Esophagus squamous epithelium (tissue), 5 donors: ENCODE data around the gene IL19. TPM values are rescaled to one million over a fixed set of nuclear protein-coding genes. Genes with fewer than 3 reads are reported as not detected.

Experiments
- DNase-seq: peaks from one replicate; lab custom pipeline; 2025; lab: John Stamatoyannopoulos, UW
- H3K27ac ChIP-seq, 4 donors: fragments of 200-600 bp; sonication (generic); one replicate each; pipeline ENCODE4 v1.5.1; 2016 to 2019; ENCODE audit warnings: mild to moderate bottlenecking in 1 of 4
- H3K27me3 ChIP-seq, 4 donors: fragments of 200-600 bp; sonication (generic); 1 replicate in 3 of 4; 2 replicates in 1 of 4; pipeline versions ENCODE4 v1.5.1 to v1.6.0; 2017 to 2021; ENCODE audit warnings: antibody characterized with exemption in 1 of 4
- H3K36me3 ChIP-seq, 3 donors: fragments of 200-600 bp; sonication (generic); one replicate each; pipeline ENCODE4 v1.5.1; 2016 to 2019
- H3K4me1 ChIP-seq, 3 donors: fragments of 200-600 bp; sonication (generic); one replicate each; pipeline ENCODE4 v1.5.1; 2017 to 2019
- H3K4me3 ChIP-seq, 4 donors: fragments of 200-600 bp; sonication (generic); 1 replicate in 3 of 4; 2 replicates in 1 of 4; pipeline ENCODE4 v1.5.1; 2016 to 2019; ENCODE audit warnings: mild to moderate bottlenecking in 2 of 4, moderate library complexity in 1 of 4
- H3K9me3 ChIP-seq, 3 donors: fragments of 200-600 bp; sonication (generic); one replicate each; pipeline ENCODE4 v1.5.1; 2016 to 2019
- POLR2A ChIP-seq, 4 donors: fragments of 450-650 bp; IDR thresholded peaks; one replicate each; pipeline ENCODE4 v1.6.1; 2017; ENCODE audit warnings: antibody characterized with exemption in 4 of 4, mild to moderate bottlenecking in 4 of 4, moderate library complexity in 3 of 4
- WGBS, 2 donors: methylation state at CpG; one replicate each; pipeline ENCODE4 v1.1.5; 2018; 5-methylcytosine and 5-hydroxymethylcytosine counted together
- intact Hi-C: fragments of 100-400 bp; cut with DNase I; formaldehyde crosslinking; loops from one replicate; pipeline ENCODE4 v1.15.0; 2022
- total RNA-seq, 4 donors: library from RNA; depleted of rRNA; stranded (reverse); fragments of >200 nt; gene quantifications; one replicate each; pipeline ENCODE4 v1.1.0, GENCODE V29; 2016
- TF ChIP-seq, protein P1 (sequence below), 6 experiments: fragments of 450-650 bp in 4 of 6; fragments of 200-600 bp in 2 of 6; sonication (generic) in 2 of 6; IDR thresholded peaks; one replicate each; pipeline ENCODE4 v1.5.1; 2016 to 2019; ENCODE audit warnings: antibody characterized with exemption in 6 of 6, mild to moderate bottlenecking in 4 of 6, moderate library complexity in 4 of 6
- donor health status: DM: yes; HTN: yes; CAD: no.

Gene IL19, protein sequence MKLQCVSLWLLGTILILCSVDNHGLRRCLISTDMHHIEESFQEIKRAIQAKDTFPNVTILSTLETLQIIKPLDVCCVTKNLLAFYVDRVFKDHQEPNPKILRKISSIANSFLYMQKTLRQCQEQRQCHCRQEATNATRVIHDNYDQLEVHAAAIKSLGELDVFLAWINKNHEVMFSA
- total RNA-seq = 10 to 100 TPM in 2 of 4 donors, under 1 TPM in 1, not detected in 1; 0.23 to 16.8 (median 16.3) TPM

DNA sequence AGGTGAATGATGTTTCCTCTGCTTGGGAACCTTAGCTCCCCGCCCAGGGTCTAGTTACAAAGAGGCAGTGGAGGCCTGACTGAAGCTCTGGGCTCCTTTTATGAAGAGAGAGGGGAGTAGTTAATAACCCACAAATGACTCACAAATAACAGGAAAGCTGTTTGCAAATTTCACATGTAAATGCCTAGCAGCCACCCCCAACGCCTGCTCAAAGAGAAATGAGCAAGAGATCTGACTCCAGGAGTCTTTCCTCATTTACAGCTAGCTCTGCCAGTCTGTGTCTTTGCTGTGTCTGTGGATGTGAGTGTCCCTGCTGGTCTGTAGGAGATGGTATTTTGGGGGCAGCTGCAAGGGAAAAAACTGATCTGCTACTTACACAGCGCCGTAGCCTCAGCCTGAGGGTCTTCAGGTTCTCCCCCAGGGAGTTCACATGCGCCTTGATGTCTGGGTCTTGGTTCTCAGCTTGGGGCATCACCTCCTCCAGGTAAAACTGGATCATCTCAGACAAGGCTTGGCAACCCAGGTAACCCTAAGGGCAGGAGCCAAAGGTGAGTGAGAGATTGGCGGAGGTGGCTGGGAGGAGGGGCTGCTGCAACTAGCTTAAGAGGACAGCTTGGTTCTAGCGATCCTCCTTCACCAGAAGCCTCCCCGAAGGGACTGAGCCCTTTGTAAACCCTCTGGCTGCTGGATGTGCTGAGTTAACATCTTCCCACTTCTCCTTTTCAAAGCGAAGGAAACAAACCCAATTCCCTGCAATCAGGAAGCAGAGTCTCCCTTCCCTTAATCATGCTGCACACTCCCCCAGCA is at the start of gene IL19:
TSS of gene IL19 (plus strand) at position 243 of the 807 bp plus-strand sequence. CDS start 65,890 bp downstream, outside the sequence.
- intact Hi-C loops = no loop called here
- Histone ChIP-seq H3K27me3 (peaks cover 0 to 34% (median 0%) of the 10 kb centered on the region in 4 donors), H3K9me3 (no peaks in the 10 kb centered on the region), H3K4me3 (peak within 1 kb of the TSS in 2 of 4 donors; percentile 1 to 29), H3K4me1 (peaks cover 0 to 34% (median 0%) of the 10 kb centered on the region in 3 donors), H3K36me3 (no peaks in the 10 kb centered on the region), H3K27ac (peak within 1 kb of the TSS; percentile 13 to 67 (median 35))
- no peak for DNase-seq
- TF ChIP-seq, protein P1, sequence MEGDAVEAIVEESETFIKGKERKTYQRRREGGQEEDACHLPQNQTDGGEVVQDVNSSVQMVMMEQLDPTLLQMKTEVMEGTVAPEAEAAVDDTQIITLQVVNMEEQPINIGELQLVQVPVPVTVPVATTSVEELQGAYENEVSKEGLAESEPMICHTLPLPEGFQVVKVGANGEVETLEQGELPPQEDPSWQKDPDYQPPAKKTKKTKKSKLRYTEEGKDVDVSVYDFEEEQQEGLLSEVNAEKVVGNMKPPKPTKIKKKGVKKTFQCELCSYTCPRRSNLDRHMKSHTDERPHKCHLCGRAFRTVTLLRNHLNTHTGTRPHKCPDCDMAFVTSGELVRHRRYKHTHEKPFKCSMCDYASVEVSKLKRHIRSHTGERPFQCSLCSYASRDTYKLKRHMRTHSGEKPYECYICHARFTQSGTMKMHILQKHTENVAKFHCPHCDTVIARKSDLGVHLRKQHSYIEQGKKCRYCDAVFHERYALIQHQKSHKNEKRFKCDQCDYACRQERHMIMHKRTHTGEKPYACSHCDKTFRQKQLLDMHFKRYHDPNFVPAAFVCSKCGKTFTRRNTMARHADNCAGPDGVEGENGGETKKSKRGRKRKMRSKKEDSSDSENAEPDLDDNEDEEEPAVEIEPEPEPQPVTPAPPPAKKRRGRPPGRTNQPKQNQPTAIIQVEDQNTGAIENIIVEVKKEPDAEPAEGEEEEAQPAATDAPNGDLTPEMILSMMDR (IDR thresholded peaks at IDR 0.05) = no peak
- peak in 2 of 4 donors; percentile 24 to 40 for TF ChIP-seq POLR2A (IDR thresholded peaks at IDR 0.05)
- 50 to 62% methylated on average over 6 to 8 of the region's 9 CpGs for WGBS, 2 donors

DNA sequence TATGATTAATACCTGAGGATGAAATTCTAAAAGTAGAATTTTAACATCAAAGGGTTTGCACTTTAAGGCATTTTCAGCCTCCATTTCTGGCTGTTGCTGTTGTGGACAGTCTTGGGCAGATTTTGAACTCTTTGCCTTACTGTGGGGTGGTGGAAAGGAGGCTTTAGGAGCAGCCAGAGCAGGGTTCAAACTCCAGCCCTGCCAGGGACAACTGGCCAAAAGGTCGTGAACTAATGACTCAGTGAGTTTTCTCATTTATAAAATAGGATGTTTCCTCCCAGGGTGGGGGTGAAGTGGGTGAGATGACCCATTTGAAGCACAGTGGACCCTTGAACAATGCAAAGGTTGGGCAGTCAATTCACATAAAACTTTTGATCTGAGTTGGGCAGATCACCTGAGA is 49.1 kb upstream of the IL19 start:
- TF ChIP-seq, protein P1 (IDR thresholded peaks at IDR 0.05) = no peak
- TF ChIP-seq POLR2A (IDR thresholded peaks at IDR 0.05) = no peak
- 79 to 80% methylated on average over 1 of the region's 1 CpG for WGBS, 2 donors
- no peaks in the 10 kb centered on the region for H3K27me3 ChIP-seq
- DNase-seq = no peak
- intact Hi-C loops = no loop called here
- no peak overlapping the region for H3K27ac ChIP-seq
- peaks cover 14 to 74% (median 43%) of the 10 kb centered on the region in 3 donors for H3K4me1 ChIP-seq
- no peaks in the 10 kb centered on the region for H3K9me3 ChIP-seq
- H3K36me3 ChIP-seq = no peaks in the 10 kb centered on the region
- no peak overlapping the region for H3K4me3 ChIP-seq

- Histone ChIP-seq H3K4me1 (peaks cover 8 to 77% (median 30%) of the 10 kb centered on the region in 3 donors), H3K27ac (peak overlapping the region in 1 of 4 donors; percentile 85), H3K4me3 (no peak overlapping the region), H3K36me3 (no peaks in the 10 kb centered on the region), H3K9me3 (no peaks in the 10 kb centered on the region), H3K27me3 (no peaks in the 10 kb centered on the region)
- TF ChIP-seq, protein P1 (IDR thresholded peaks at IDR 0.05) = no peak
- no peak for TF ChIP-seq POLR2A (IDR thresholded peaks at IDR 0.05)
- DNase-seq = no peak
- intact Hi-C loops = no loop called here
- 72 to 73% methylated on average over 8 to 9 of the region's 17 CpGs for WGBS, 2 donors
These were observed 47.7 kb upstream of the IL19 start for GRCh38 chr1:206722751-206723461.

DNA sequence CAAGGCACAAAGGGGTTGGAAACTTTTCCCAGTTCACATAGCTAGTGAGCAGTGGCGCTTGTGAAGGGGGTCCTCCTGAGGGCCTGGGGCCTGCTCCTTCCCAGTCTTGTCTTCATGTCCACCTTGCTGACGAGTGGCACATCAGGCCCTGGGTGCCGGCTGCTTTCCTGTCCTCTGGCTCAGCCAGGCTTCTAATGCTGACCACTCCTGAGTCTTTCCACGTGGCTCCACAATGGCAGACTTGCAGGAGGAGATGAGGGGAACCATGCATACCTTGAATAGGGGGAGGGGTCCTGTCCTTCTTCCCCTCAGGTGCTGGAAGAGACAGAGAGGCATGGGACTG is 47.1 kb upstream of the IL19 start:
- peak overlapping the region in 2 of 4 donors; percentile 64 to 85 for H3K27ac ChIP-seq
- intact Hi-C loops = no loop called here

More for the DNA sequence above, 47.1 kb upstream of the IL19 start:
- H3K27me3 ChIP-seq = no peaks in the 10 kb centered on the region
- TF ChIP-seq POLR2A (IDR thresholded peaks at IDR 0.05) = no peak
- TF ChIP-seq, protein P1 (IDR thresholded peaks at IDR 0.05) = no peak
- peaks cover 8 to 82% (median 30%) of the 10 kb centered on the region in 3 donors for H3K4me1 ChIP-seq
- DNase-seq = no peak
- H3K36me3 ChIP-seq = peaks cover 0 to under 1% (median 0%) of the 10 kb centered on the region in 3 donors
- H3K4me3 ChIP-seq = no peak overlapping the region
- WGBS, 2 donors = 88 to 93% methylated on average over 1 to 3 of the region's 4 CpGs
- H3K9me3 ChIP-seq = no peaks in the 10 kb centered on the region
